H9 (cell line): ENCODE results near the gene WDR88. TPM values are rescaled to one million over a fixed set of nuclear protein-coding genes. Genes with fewer than 3 reads are reported as not detected.

Experiments used
- DNase-seq: peaks from one replicate; pipeline ENCODE4 v3.0.0-alpha.2; 2017
- H2AFZ ChIP-seq: one replicate; pipeline ENCODE4 v1.6.1; 2013; ENCODE audit warnings: mild to moderate bottlenecking, low read length, control low read depth, moderate library complexity
- H2AK5ac ChIP-seq: 2 replicates; pipeline ENCODE4 v1.6.1; 2013; ENCODE audit warnings: low read length, control low read depth, mixed read lengths; ENCODE audit not compliant: insufficient read length
- H2BK120ac ChIP-seq: one replicate; pipeline ENCODE4 v1.6.1; 2013; ENCODE audit warnings: low read depth, mild to moderate bottlenecking, low read length, control low read depth, inconsistent platforms; ENCODE audit not compliant: poor library complexity, severe bottlenecking
- H2BK12ac ChIP-seq: 2 replicates; pipeline ENCODE4 v1.6.1; 2013; ENCODE audit warnings: low read length, control low read depth, mixed read lengths, low read depth; ENCODE audit not compliant: insufficient read length
- H2BK15ac ChIP-seq: 2 replicates; pipeline ENCODE4 v1.6.1; 2013; ENCODE audit warnings: low read depth, low read length, control low read depth
- H2BK20ac ChIP-seq: one replicate; pipeline ENCODE4 v1.6.1; 2013; ENCODE audit warnings: low read depth, mild to moderate bottlenecking, low read length, control low read depth, inconsistent platforms; ENCODE audit not compliant: poor library complexity, severe bottlenecking
- H2BK5ac ChIP-seq: 2 replicates; pipeline ENCODE4 v1.6.1; 2013; ENCODE audit warnings: low read length, control low read depth, mixed read lengths; ENCODE audit not compliant: insufficient read length
- H3K14ac ChIP-seq: 2 replicates; pipeline ENCODE4 v1.6.1; 2013; ENCODE audit warnings: low read length, control low read depth; ENCODE audit not compliant: insufficient read depth
- H3K18ac ChIP-seq: 2 replicates; pipeline ENCODE4 v1.6.1; 2013; ENCODE audit warnings: low read depth, mild to moderate bottlenecking, mixed read lengths, low read length, control low read depth; ENCODE audit not compliant: insufficient read length
- H3K23ac ChIP-seq: 2 replicates; pipeline ENCODE4 v1.6.1; 2013; ENCODE audit warnings: low read length, control low read depth, mixed read lengths, low read depth; ENCODE audit not compliant: insufficient read length
- H3K23me2 ChIP-seq: 2 replicates; pipeline ENCODE4 v1.6.1; 2013; ENCODE audit warnings: low read depth, mild to moderate bottlenecking, mixed read lengths, low read length, control low read depth; ENCODE audit not compliant: insufficient read length, poor library complexity, severe bottlenecking
- H3K27ac ChIP-seq: 2 replicates; pipeline ENCODE4 v1.5.1; 2013; ENCODE audit warnings: low read length, control low read depth, mixed read lengths, low read depth; ENCODE audit not compliant: insufficient read length
- H3K27me3 ChIP-seq: 2 replicates; pipeline ENCODE4 v1.6.1; 2013; ENCODE audit warnings: low read length, control low read depth, inconsistent platforms; ENCODE audit not compliant: insufficient read depth
- H3K4ac ChIP-seq: 2 replicates; pipeline ENCODE4 v1.6.1; 2013; ENCODE audit warnings: low read depth, mild to moderate bottlenecking, control low read depth, inconsistent platforms, low read length, moderate library complexity
- H3K4me1 ChIP-seq: 2 replicates; pipeline ENCODE4 v1.6.1; 2013; ENCODE audit warnings: low read length, control low read depth, inconsistent platforms; ENCODE audit not compliant: insufficient read depth
- H3K4me2 ChIP-seq: 2 replicates; pipeline ENCODE4 v1.6.1; 2013; ENCODE audit warnings: low read length, control low read depth, mixed read lengths; ENCODE audit not compliant: insufficient read length, insufficient read depth
- H3K56ac ChIP-seq: 2 replicates; pipeline ENCODE4 v1.6.1; 2013; ENCODE audit warnings: low read depth, mild to moderate bottlenecking, mixed read lengths, low read length, control low read depth; ENCODE audit not compliant: insufficient read length
- H3K79me1 ChIP-seq: 2 replicates; pipeline ENCODE4 v1.6.1; 2013; ENCODE audit warnings: low read depth, mild to moderate bottlenecking, moderate library complexity, low read length, control low read depth, inconsistent platforms; ENCODE audit not compliant: insufficient read depth, poor library complexity, severe bottlenecking
- H3K79me2 ChIP-seq: 2 replicates; pipeline ENCODE4 v1.6.1; 2013; ENCODE audit warnings: low read length, control low read depth, inconsistent platforms; ENCODE audit not compliant: insufficient read depth
- H3K9ac ChIP-seq: 2 replicates; pipeline ENCODE4 v1.6.1; 2013; ENCODE audit warnings: low read length, control low read depth, mixed read lengths; ENCODE audit not compliant: insufficient read length; ENCODE audit errors: extremely low read depth
- H3K9me3 ChIP-seq: one replicate; pipeline ENCODE4 v1.6.1; 2013; ENCODE audit warnings: low read depth, low read length, inconsistent platforms; ENCODE audit not compliant: control insufficient read depth
- H3T11ph ChIP-seq: one replicate; pipeline ENCODE4 v1.6.1; 2013; ENCODE audit warnings: mild to moderate bottlenecking, low read length, control low read depth, inconsistent platforms
- H4K20me1 ChIP-seq: one replicate; pipeline ENCODE4 v1.6.1; 2013; ENCODE audit not compliant: control insufficient read depth, insufficient read length, insufficient read depth
- H4K5ac ChIP-seq: 2 replicates; pipeline ENCODE4 v1.6.1; 2013; ENCODE audit warnings: low read depth, mild to moderate bottlenecking, mixed read lengths, low read length, control low read depth; ENCODE audit not compliant: insufficient read length
- H4K8ac ChIP-seq: replicated peaks from 2 replicates; pipeline ENCODE4 v1.6.1; 2013; ENCODE audit warnings: low read length, control low read depth, mixed read lengths, low read depth; ENCODE audit not compliant: insufficient read length
- H4K91ac ChIP-seq: 2 replicates; pipeline ENCODE4 v1.6.1; 2013; ENCODE audit warnings: low read depth, mild to moderate bottlenecking, moderate library complexity, mixed read lengths, low read length, control low read depth; ENCODE audit not compliant: insufficient read length
- H3K27ac Mint-ChIP-seq, 3 experiments: 2 replicates in 2 of 3; 3 replicates in 1 of 3; pipeline ENCODE4 v1.8.0; 2020 to 2021; ENCODE audit warnings: mixed read lengths in 3 of 3, mild to moderate bottlenecking in 1 of 3, moderate library complexity in 1 of 3
- H3K27me3 Mint-ChIP-seq: 2 replicates; pipeline ENCODE4 v1.8.0; 2021; ENCODE audit warnings: low read depth, mild to moderate bottlenecking, moderate library complexity, mixed read lengths
- H3K36me3 Mint-ChIP-seq, 3 experiments: 2 replicates in 2 of 3; 3 replicates in 1 of 3; pipeline ENCODE4 v1.8.0; 2020 to 2021; ENCODE audit warnings: low read depth in 3 of 3, mixed read lengths in 3 of 3; ENCODE audit not compliant: insufficient read depth in 1 of 3
- H3K4me1 Mint-ChIP-seq, 2 experiments: 2 replicates each; pipeline ENCODE4 v1.8.0; 2020; ENCODE audit warnings: mixed read lengths in 2 of 2
- H3K4me3 Mint-ChIP-seq, 2 experiments: 2 replicates in 1 of 2; 3 replicates in 1 of 2; pipeline ENCODE4 v1.8.0; 2020 to 2021; ENCODE audit warnings: mild to moderate bottlenecking in 2 of 2, mixed read lengths in 2 of 2, moderate library complexity in 1 of 2
- H3K9me3 Mint-ChIP-seq, 2 experiments: 2 replicates in 1 of 2; 3 replicates in 1 of 2; pipeline ENCODE4 v1.8.0; 2020; ENCODE audit warnings: mild to moderate bottlenecking in 2 of 2, mixed read lengths in 2 of 2, moderate library complexity in 1 of 2
- CTCF ChIP-seq: fragments of 200-600 bp; sonication (generic); conservative IDR thresholded peaks from 3 replicates; pipeline ENCODE4 v1.8.0; 2021; ENCODE audit warnings: antibody characterized with exemption, mild to moderate bottlenecking
- WGBS: extraction: QIAGEN DNeasy Blood & Tissue Kit; methylation state at CpG from one replicate; pipeline ENCODE4 v1.1.7; 2013; ENCODE audit warnings: missing lambda C conversion rate, low lambda C conversion rate, mixed read lengths; ENCODE audit not compliant: insufficient read length; ENCODE audit errors: extremely low coverage; 5-methylcytosine and 5-hydroxymethylcytosine counted together
- total RNA-seq: library from RNA; stranded (reverse); gene quantifications from 2 replicates; pipeline ENCODE4 v1.2.1, GENCODE V29; 2021

Gene WDR88
- total RNA-seq, 1 experiment from 2014 or later: not detected

GRCh38 chr19:33206261-33207039 lies 74.5 kb downstream of the WDR88 start:
- no peak overlapping the region for H3T11ph ChIP-seq
- WGBS: no CpG with 5 or more reads among the region's 38 CpGs

More at GRCh38 chr19:33206261-33207039, 74.5 kb downstream of the WDR88 start:
- Histone ChIP-seq H3K4ac (no peak overlapping the region), H3K27me3 (no peaks in the 10 kb centered on the region), H3K23ac (no peak overlapping the region), H3K79me1 (no peaks in the 10 kb centered on the region), H4K91ac (no peak overlapping the region), H4K20me1 (no peaks in the 10 kb centered on the region), H2AK5ac (no peak overlapping the region), H3K9ac (no peak overlapping the region), H3K18ac (no peak overlapping the region), H3K79me2 (no peaks in the 10 kb centered on the region), H2BK120ac (no peak overlapping the region), H3K4me1 (no peaks in the 10 kb centered on the region), H3K9me3 (no peaks in the 10 kb centered on the region), H2BK15ac (no peak overlapping the region), H4K5ac (no peak overlapping the region), H2AFZ (no peak overlapping the region), H3K27ac (no peak overlapping the region), H2BK12ac (no peak overlapping the region), H3K14ac (no peak overlapping the region; the same call in 1 of the 2 replicates), H2BK5ac (no peak overlapping the region), H2BK20ac (no peak overlapping the region), H3K4me2 (no peak overlapping the region), H3K23me2 (no peaks in the 10 kb centered on the region), H4K8ac (no peak overlapping the region), H3K56ac (no peak overlapping the region)
- Mint-ChIP-seq H3K27me3 (no peaks in the 10 kb centered on the region; the same call in 1 of the 2 replicates), H3K9me3 (no peaks in the 10 kb centered on the region), H3K4me1 (no peaks in the 10 kb centered on the region), H3K27ac (peak overlapping the region in 1 of 3 experiments; percentile 55; a peak in 1 of 7 replicates), H3K4me3 (no peak overlapping the region), H3K36me3 (peaks cover 0 to 10% (median 8%) of the 10 kb centered on the region in 3 experiments; a peak in 6 of 7 replicates)
- TF ChIP-seq CTCF: no peak
- DNase-seq: no peak
